HepG2 (cell line): Measurements from ENCODE around the gene SLC43A3. TPM values are rescaled to one million over a fixed set of nuclear protein-coding genes. Genes with fewer than 3 reads are reported as not detected.

Source experiments
- ARID5B ChIP-seq: IDR thresholded peaks from 2 replicates; pipeline ENCODE4 v1.4.0; 2020; ENCODE audit warnings: mild to moderate bottlenecking, missing genetic modification reagents
- BHLHE40 ChIP-seq: IDR thresholded peaks from 2 replicates; pipeline ENCODE4 v1.6.1; 2011; ENCODE audit warnings: low read length, improper control_type of control experiment
- CC2D1A ChIP-seq: sonication (generic); formaldehyde crosslinking; IDR thresholded peaks from 2 replicates; pipeline ENCODE4 v1.8.1; 2023; ENCODE audit warnings: mild to moderate bottlenecking, missing genetic modification reagents
- DMTF1 ChIP-seq: sonication (generic); formaldehyde crosslinking; IDR thresholded peaks from 2 replicates; pipeline ENCODE4 v1.4.0; 2020; ENCODE audit warnings: mild to moderate bottlenecking, missing genetic modification reagents
- ETV5 ChIP-seq: IDR thresholded peaks from 2 replicates; pipeline ENCODE4 v1.6.1; 2018; ENCODE audit warnings: missing biosample characterization, missing genetic modification reagents, inconsistent platforms, borderline replicate concordance
- JUN ChIP-seq: sonication (generic); formaldehyde crosslinking; IDR thresholded peaks from 2 replicates; pipeline ENCODE4 v1.4.0; 2020; ENCODE audit warnings: mild to moderate bottlenecking, missing genetic modification reagents
- KDM3A ChIP-seq: IDR thresholded peaks from 2 replicates; pipeline ENCODE4 v1.6.1; 2018; ENCODE audit warnings: low read depth, missing compliant biosample characterization
- KDM4B ChIP-seq: sonication (generic); formaldehyde crosslinking; IDR thresholded peaks from 2 replicates; pipeline ENCODE4 v1.4.0; 2020; ENCODE audit warnings: missing genetic modification reagents
- KDM5B ChIP-seq: sonication (generic); formaldehyde crosslinking; IDR thresholded peaks from 2 replicates; pipeline ENCODE4 v1.4.0; 2020; ENCODE audit warnings: missing genetic modification reagents, mild to moderate bottlenecking, borderline replicate concordance
- MXI1 ChIP-seq: IDR thresholded peaks from 3 replicates; pipeline ENCODE4 v1.6.1; 2012; ENCODE audit warnings: low read depth, low read length, inconsistent platforms, borderline replicate concordance
- RARA ChIP-seq: IDR thresholded peaks from 2 replicates; pipeline ENCODE4 v1.6.1; 2016; ENCODE audit warnings: missing genetic modification reagents, missing compliant biosample characterization
- SMAD1 ChIP-seq: sonication (generic); formaldehyde crosslinking; IDR thresholded peaks from 2 replicates; pipeline ENCODE4 v1.4.0; 2020; ENCODE audit warnings: missing genetic modification reagents, low read depth, mild to moderate bottlenecking, borderline replicate concordance
- ZKSCAN8 ChIP-seq: IDR thresholded peaks from 2 replicates; pipeline ENCODE4 v1.6.1; 2016; ENCODE audit warnings: borderline replicate concordance, missing genetic modification reagents, missing compliant biosample characterization
- ZNF224 ChIP-seq: sonication (generic); formaldehyde crosslinking; IDR thresholded peaks from 2 replicates; pipeline ENCODE4 v1.5.0; 2020; ENCODE audit warnings: mild to moderate bottlenecking, missing genetic modification reagents
- ZNF414 ChIP-seq: sonication (generic); formaldehyde crosslinking; IDR thresholded peaks from 2 replicates; pipeline ENCODE4 v1.5.0; 2020; ENCODE audit warnings: missing genetic modification reagents
- ZNF607 ChIP-seq: sonication (generic); formaldehyde crosslinking; IDR thresholded peaks from 2 replicates; pipeline ENCODE4 v1.5.1; 2020; ENCODE audit warnings: missing genetic modification reagents, mild to moderate bottlenecking, borderline replicate concordance
- ZNF687 ChIP-seq: sonication (generic); formaldehyde crosslinking; IDR thresholded peaks from 2 replicates; pipeline ENCODE4 v1.5.1; 2020; ENCODE audit warnings: mild to moderate bottlenecking, missing genetic modification reagents, moderate library complexity
- polyA plus RNA-seq, 8 experiments: library from polyadenylated mRNA; depleted of rRNA in 3 of 8; stranded (reverse) in 7 of 8; unstranded in 1 of 8; fragments of >200 nt; fragmentation: Illumina TruSeq in 4 of 8; extraction: Trizol in 4 of 8; gene quantifications; 2 replicates each; pipeline versions ENCODE4 v1.2.1 to v1.2.3, GENCODE V29; 2011 to 2016; ENCODE audit warnings: low read depth in 4 of 8, missing spikeins in 1 of 8, mixed read lengths in 1 of 8; ENCODE audit not compliant: insufficient read depth in 1 of 8
- total RNA-seq, 5 experiments: library from RNA; depleted of rRNA; stranded (reverse); fragments of >200 nt; fragmentation: Illumina TruSeq; extraction: Trizol; gene quantifications; 2 replicates each; pipeline ENCODE4 v1.2.3, GENCODE V29; 2016; ENCODE audit warnings: low read depth in 1 of 5

Gene SLC43A3
- total and polyA plus RNA-seq, 2 of the 13 experiments (the other 11 are each of a cell fraction or from before 2014, with no cell fraction given) = 2.6 TPM; not detected in 1

GRCh38 chr11:57424792-57425564 is 1.9 kb downstream of the SLC43A3 start (continued):
- TF ChIP-seq DMTF1 (0 out of 2 replicates have a peak, but pooled peaks have one; percentile 34), KDM4B (no peak), JUN (CRISPR knock-in tag) (no peak), ZNF224 (CRISPR knock-in tag) (no peak), ZNF607 (CRISPR knock-in tag) (0 out of 2 replicates have a peak, but pooled peaks have one; percentile 41), BHLHE40 (peak; percentile 72), RARA (CRISPR knock-in tag) (peak; percentile 19; the same call in 1 of the 2 replicates), ZNF414 (CRISPR knock-in tag) (peak; percentile 10; the same call in 1 of the 2 replicates), ARID5B (CRISPR knock-in tag) (peak; percentile 52), KDM5B (0 out of 2 replicates have a peak, but pooled peaks have one; percentile 18), CC2D1A (CRISPR knock-in tag) (no peak), ZKSCAN8 (no peak), MXI1 (peak; percentile 64; the same call in 1 of the 3 replicates), KDM3A (CRISPR knock-in tag) (no peak), ZNF687 (CRISPR knock-in tag) (peak; percentile 83), ETV5 (CRISPR knock-in tag) (peak; percentile 75; the same call in 1 of the 2 replicates), SMAD1 (CRISPR knock-in tag) (no peak)
